Glomerular endothelial cell (primary cell): ENCODE data around the gene PANX2. TPM values are rescaled to one million over a fixed set of nuclear protein-coding genes. Genes with fewer than 3 reads are reported as not detected.
"Not testable (repeated sequence)": the region's sequence is repeated elsewhere in the genome, so short reads cannot be mapped to it uniquely, and the experiment has no call there.

ENCODE experiments used
- DNase-seq: peaks from one replicate; pipeline ENCODE4 v3.0.0-alpha.2; 2011; ENCODE audit warnings: low read depth, low spot score; ENCODE audit errors: extremely low read depth
- total RNA-seq: library from RNA; depleted of rRNA; stranded (reverse); fragments of >200 nt; gene quantifications from 2 replicates; pipeline ENCODE4 v1.2.3, GENCODE V29; 2015

Gene PANX2, protein sequence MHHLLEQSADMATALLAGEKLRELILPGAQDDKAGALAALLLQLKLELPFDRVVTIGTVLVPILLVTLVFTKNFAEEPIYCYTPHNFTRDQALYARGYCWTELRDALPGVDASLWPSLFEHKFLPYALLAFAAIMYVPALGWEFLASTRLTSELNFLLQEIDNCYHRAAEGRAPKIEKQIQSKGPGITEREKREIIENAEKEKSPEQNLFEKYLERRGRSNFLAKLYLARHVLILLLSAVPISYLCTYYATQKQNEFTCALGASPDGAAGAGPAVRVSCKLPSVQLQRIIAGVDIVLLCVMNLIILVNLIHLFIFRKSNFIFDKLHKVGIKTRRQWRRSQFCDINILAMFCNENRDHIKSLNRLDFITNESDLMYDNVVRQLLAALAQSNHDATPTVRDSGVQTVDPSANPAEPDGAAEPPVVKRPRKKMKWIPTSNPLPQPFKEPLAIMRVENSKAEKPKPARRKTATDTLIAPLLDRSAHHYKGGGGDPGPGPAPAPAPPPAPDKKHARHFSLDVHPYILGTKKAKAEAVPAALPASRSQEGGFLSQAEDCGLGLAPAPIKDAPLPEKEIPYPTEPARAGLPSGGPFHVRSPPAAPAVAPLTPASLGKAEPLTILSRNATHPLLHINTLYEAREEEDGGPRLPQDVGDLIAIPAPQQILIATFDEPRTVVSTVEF
- total RNA-seq: 1.1 and 1.7 TPM in 2 replicates

DNA sequence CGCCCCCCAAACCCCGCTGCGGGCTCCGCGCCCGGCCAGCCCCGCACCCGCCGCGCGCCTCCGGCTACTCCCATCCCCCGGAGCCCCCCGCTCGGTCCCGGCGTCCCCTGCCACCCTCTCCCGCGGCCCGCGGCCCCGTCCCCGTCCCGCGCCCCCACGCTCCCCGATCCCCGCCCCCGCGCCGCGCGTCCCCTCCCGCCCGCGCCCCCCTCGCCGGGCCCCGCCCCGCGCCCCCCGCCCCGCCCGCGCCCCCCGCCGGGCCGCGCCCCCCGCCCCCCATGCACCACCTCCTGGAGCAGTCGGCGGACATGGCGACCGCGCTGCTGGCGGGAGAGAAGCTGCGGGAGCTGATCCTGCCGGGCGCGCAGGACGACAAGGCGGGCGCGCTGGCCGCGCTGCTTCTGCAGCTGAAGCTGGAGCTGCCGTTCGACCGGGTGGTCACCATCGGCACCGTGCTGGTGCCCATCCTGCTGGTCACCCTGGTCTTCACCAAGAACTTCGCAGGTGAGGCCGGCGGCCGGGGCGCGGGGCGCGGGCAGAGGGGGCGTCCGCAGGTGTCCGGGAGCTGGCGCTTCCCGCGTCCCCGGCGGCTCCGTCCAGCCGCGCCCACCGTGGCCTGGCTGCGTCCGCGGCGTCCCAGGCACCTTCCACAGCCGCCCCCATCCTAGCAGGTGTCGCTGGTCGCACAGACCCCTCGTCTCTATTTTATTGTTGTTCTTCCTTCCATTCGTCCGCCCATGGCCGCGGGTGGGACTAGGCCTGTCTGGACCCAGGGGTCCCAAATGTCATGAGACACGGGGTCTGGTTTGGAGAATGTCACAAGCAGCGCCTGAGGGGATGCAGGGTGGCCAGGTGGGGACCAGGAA, at the start of gene PANX2:
Gene PANX2 (plus strand): TSS at position 279 of the 866 bp plus-strand sequence. CDS start 0 bp downstream, at position 279.
- DNase-seq: no peak

DNA sequence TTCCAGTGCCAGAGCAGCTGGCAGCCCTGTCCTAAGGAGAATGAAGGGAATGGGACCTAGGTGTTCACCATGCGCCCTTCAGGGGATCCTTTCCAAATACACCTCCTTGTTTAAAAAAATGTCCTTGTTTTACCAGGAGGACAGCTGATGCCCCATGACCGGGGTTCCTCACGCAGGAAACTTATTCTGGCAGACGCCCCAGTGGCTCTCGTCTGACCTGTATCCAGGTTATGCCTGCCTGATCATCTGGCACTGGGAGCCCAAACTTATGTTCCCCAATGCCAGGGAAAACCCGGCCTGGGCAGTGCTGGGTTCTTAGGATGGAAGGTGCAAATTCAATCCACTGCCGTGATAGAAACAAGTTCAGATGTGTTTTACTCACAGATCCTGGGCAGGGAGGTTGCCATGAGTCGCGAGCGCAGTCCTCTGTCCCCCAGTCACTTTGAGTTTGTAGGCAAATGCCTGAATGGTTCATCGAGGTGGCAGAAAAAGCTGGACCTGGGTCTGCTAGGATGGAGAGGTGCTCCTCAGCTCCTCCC, 49.3 kb upstream of the PANX2 start:
- DNase-seq: no peak

DNA sequence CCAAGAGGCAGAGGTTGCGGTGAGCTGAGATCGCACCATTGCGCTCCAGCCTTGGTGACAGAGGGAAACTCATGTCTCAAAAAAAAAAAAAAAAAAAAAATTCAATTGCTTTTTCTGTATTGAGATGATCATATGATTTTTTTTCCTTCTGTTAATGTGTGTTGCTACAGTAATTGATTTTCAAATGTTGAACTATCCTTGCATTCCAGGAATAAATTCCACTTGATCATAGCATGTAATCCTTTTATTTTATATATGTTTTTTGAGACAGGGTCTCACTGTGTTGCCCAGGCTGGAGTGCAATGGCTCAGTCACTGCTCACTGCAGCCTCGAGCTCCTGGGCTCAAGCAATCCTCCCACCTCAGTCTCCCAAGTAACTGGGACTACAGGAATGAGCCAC, 47.4 kb upstream of the PANX2 start:
- DNase-seq: no peak

DNA sequence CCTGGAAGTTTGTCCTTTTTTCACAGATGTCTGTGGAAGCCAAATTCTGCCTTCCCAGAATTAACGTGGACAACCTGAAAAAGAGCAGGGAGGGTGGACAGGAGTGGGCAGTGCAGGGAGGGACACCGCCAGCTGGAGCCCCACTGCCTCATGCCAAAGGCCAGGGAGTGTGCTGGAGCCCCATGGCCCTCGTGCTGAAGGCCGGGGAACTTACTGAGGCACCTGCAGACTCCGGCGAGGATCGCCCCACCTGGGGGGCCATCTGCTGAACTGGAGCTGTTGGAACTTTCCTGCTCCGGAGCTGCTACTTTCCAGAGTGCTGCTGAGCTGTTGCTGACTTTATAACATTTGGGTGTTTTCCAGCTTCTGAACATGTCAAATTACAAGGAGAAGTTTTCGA, 45.5 kb upstream of the PANX2 start:
- no peak for DNase-seq

DNA sequence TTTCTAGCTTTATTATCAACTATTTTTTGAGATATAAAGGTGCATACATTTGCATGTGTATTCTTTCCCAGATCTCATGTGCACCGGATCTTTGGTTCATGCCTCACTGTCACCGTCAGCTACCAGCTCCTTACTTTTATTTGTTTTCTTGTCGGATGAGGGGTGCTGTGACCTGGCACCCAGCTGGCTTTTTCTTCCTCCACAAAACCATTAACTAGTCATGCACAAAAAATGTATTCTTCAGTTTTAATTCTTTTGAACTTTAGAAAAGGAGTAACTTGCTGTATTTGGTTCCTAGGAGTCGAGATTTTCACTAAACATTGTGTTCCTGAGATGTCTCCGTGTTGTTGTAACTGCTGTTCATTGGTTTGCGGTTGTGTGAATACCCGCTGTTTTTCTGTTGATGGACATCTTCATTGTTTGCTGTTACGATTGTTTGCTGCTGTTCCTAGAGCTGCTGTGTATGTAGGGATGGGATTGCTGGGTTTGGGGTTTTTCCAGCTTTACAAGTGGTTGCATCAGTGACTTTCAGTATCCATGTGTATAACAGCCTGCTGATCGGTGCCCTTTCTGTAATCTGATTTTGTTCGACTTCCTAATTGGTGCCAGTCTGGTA, 41.3 kb upstream of the PANX2 start:
- no peak for DNase-seq

DNA sequence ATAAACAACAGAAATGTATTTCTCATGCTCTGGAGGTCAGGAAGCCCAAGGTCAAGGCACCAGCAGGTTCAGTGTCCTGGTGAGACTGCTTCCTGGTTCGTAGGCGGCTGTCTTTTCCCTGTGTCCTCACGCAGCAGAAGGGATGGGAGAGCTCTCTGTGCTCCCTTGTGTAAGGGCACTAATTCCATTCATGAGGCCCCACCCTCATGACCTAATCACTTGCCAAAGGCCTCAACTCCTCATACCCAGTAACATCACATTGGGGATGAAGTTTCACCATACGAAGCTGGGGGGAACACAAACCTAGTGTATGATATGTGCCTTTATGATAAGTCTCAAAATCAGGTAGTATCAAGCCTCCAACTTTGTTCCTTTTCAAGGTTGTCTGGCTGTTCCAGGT, 38.6 kb upstream of the PANX2 start:
- DNase-seq: no peak

DNA sequence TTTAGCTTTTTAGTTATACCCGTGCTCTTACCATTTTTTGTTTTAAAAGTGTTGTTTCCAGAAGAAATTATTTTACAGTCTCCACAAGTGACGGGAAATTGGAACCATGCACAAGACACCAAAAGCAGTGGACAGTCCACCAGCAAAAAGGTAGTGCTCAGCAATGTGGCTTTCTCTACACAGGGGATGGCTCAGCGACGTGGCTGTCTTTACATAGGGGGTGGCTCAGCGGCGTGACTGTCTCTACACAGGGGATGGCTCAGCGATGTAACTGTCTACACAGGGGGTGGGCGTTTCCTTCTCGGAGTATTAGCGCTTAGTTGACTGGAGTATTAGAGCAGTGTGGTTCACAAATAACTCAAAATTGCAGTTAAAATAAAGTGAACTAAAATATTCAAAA, 36.0 kb upstream of the PANX2 start:
- DNase-seq: no peak

DNA sequence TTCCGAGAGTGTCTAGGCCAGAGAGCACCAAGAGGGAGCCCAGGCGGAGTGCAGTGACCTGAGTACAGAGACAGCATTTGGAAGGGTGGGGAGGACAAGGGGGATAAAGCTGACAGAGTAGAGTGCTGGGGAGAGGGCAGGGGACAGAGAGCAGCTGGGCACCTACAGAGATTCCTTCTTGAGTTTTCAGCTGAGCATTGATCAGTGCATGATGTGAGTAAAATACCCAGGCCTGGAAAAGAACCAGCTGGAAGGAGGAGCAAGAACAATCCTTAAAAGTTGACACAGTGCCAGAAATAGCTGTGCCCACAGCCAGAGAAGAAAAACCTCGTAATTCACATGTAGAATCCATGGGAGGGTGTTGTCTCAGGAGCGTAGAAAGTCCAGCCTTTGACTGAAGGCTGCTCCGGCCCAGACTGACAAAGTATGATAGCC, 33.9 kb upstream of the PANX2 start:
- DNase-seq: no peak

DNA sequence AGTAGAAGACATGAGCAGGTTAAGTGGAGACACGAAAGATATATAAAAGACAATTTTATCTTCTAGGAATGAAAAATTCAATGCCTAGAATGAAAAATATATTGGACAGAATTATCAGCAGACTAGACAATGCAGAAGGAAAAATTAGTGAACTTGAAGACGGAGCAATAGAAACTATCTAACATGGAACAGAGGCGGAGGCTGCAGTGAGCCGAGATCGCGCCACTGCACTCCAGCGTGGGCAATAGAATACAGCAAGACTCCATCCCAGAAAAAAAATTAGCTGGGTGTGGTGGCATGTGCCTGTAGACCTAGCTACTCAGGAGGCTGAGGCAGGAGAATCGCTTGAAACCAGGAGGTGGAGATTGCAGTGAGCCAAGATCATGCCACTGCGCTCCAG, 33.3 kb upstream of the PANX2 start:
- DNase-seq: not testable (repeated sequence)

DNA sequence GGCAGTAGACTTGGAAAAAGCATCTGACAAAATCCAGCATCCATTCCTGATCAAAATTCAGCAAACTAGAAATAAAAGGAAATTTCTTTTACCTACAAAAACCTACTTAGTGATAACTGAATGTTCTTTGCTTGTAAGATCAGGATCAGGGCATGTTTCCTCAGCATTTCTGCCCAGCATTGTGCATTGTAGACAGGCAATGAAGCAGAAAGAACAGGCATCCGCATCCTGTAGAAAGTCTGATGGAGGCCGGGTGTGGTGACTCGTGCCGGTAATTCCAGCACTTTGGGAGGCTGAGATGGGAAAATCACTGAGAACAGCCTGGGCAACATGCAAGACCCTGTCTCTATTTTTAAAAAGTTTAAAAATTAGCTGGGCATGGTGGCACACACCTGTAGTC, 32.5 kb upstream of the PANX2 start:
- DNase-seq: no peak

DNA sequence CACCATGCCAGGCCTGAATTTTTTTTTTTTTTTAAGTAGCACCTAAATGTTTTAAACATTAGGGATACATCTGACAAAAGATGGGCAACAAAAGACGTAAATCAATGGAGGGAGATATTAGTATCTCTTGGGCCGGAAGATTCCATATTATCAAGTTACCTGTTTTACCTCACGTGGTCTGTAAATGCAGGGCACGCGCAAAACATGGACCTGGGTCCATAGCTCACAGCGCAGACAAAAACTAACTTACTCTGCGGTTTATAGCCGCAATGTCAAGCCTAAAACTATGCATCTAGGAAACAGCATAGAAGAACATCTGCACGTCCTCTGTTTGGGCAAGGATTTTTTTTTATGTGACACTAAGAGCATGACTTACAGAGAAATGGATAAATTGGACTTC, 31.5 kb upstream of the PANX2 start:
- no peak for DNase-seq

DNA sequence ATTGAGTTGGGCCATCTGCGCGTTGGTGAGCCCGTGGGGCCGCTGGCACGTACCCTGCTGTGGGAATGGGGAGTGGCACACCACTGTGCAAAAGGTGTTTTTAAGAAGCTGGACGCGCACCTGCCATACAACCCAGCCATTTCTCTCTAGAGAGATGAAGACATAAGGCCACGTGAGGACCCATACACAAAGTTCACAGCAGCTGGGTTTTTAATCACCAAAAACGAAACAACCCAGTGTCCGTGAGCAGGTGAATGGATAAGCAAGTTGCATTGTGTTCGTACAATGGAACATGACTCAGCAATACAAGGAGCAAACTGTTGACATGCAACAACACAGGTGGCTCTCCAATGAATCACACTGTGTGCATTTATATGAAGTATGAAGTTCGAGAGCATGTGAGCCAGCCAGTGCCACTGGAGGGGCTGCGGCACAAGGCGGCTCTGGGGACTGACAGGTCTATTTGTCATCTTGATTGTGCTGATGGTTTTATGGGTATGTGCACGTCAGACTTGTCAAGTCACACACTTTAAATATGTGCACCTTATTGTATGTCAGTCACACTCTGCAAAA, 30.6 kb upstream of the PANX2 start:
- no peak for DNase-seq

DNA sequence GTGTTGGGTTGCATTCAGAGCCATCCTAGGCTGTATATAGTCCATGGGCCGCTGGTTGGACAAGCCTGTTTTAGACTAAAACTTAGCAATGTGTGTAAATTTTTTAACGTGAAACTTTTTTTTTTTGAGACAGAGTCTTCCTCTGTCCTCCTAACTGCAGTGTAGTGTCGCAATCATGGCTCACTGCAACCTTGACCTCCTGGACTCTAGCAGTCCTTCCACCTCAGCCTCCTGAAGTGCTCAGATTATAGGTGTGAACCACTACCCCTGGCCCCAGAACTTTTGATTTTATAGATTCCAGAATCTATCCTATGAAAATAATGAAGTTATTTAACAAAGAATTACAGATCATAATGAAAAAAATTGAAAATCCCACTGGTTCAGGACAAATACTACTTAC, 29.9 kb upstream of the PANX2 start:
- no peak for DNase-seq

DNA sequence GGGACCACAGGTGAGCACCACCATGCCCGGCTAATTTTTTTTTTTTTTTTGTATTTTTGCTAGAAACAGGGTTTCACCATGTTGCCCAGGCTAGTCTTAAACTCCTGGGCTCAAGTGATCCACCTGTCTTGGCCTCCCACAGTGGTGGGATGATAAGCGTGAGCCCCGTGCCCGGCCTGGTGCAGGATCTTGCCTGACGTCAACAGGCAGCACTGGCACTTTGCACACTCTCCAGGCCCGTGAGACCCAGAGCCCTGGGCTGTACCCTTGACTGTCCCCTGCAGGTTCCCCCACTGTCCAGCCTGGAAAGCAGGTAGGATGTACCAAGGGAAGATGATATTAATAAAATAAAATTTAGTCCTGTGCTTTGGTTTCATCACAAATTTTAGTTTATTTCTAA, 29.1 kb upstream of the PANX2 start:
- no peak for DNase-seq

DNA sequence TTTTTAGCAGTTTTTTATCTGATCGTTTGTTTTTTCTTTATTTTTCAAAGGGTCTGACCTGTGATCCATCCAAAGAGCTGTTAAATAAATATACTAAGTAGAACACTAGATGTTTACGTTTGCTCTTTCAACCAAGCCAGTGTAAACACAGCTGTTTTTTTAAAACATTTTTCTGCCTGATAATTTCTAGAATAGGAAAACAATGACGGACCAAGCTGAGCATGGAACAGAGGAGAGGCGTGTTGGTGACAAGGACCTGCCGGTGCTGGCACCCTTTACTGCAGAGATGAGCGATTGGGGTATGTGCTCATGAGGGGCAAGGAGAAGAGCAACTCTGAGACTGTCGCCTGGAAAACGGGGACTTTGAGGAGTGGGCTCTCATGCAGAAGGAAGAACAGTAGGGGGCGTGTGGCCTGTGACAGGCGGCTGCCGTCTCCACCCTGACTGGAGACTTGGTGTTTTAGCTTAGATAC, 28.6 kb upstream of the PANX2 start:
- no peak for DNase-seq

DNA sequence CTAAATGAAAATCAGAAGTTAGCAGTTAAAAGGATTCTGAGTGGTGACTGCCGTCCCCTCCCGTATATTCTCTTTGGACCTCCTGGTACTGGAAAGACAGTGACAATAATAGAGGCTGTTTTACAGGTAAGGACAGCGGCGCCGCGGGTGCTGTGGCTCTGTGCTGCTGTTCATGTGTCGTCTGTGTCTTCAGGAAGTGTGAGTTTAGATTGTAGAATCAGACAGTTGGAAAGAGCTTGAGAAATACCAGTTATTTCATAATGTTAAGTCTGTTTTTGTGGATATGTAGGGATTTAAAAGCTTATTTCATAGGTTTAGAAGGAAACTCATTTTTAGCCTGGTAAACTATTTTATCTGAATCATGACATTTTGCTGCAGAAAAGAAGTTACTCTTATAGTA, 27.4 kb upstream of the PANX2 start:
- DNase-seq: no peak

DNA sequence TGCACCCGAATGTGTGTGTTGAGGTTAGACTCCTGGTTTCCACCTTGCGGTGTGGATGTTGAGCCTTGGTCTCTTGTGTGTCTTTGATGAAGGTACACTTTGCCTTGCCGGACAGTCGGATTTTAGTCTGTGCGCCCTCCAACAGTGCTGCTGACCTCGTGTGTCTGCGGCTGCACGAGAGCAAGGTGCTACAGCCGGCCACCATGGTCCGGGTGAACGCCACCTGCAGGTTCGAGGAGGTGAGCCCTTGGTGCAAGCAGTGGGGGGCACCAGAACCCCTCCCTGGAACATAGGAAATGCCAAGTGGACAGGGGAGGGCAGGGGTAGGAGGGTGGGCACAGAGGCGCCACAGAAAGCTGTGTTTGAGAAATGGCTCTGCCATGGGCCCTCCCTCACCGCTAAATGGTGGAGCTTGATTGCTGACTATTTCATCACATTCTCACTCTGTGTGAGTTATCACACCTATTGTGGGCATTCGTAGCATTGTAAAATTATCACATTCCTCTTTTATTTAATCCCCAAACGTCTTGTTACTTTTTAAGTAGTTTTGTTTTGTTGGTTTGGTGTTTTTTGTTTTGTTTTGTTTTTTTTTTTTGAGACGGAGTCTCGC, 26.4 kb upstream of the PANX2 start:
- DNase-seq: no peak

DNA sequence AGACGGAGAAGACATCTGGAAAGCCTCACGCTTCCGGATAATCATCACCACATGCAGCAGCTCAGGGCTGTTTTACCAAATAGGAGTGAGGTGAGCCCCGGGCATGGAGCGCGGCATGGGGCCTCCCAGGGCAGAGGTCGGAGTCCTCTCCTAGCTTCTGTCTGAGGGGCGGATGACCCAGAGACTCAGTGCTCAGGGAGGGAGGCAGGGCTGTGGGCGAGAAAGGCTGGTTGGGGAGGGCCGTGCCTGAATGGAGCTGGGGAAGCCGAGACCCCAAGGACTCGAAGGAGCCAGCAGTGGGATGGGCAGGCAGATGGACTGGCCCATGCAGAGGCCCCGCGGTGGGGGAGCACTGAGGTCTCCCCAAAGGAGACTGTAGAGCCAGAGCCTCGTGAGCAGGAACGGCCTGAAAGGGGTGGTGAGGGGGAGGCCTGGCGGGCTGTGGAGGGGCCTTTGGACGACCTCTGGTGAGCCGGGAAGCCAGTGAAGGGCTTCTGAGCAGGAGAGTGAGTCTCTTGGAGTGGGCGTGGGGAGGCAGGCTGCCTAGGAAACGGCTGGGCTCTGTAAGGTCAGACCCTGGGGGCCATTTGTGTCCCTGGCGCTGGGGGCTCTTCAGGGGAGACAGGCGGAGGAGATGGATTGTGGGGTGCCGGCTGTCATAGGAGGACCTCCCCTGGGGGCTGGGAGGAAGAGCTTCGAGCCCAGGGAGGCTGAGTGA, 24.7 kb upstream of the PANX2 start:
- DNase-seq: no peak
